IMR-90 (cell line): ENCODE measurements around the gene LILRB1.

Experiments used
- BHLHE40 ChIP-seq: fragments of 150-350 bp; IDR thresholded peaks from 2 replicates; pipeline ENCODE4 v1.6.1; 2016; ENCODE audit warnings: mild to moderate bottlenecking, low read depth, low read length
- CEBPB ChIP-seq: IDR thresholded peaks from 2 replicates; pipeline ENCODE4 v1.6.1; 2012; ENCODE audit warnings: low read depth, low read length, improper control_type of control experiment
- CHD1 ChIP-seq: IDR thresholded peaks from 2 replicates; pipeline ENCODE4 v1.6.1; 2012; ENCODE audit warnings: low read depth, low read length, improper control_type of control experiment
- CTCF ChIP-seq: conservative IDR thresholded peaks from 2 replicates; pipeline ENCODE4 v1.5.1; 2012; ENCODE audit warnings: mild to moderate bottlenecking, low read depth, low read length, improper control_type of control experiment
- MXI1 ChIP-seq: IDR thresholded peaks from 2 replicates; pipeline ENCODE4 v1.6.1; 2012; ENCODE audit warnings: low read depth, mild to moderate bottlenecking, low read length, moderate library complexity, borderline replicate concordance
- NFE2L2 ChIP-seq: fragments of 150-350 bp; IDR thresholded peaks from 2 replicates; pipeline ENCODE4 v1.6.1; 2016; ENCODE audit warnings: low read depth, mild to moderate bottlenecking, low read length
- POLR2A ChIP-seq: IDR thresholded peaks from 2 replicates; pipeline ENCODE4 v1.6.1; 2012; ENCODE audit warnings: mild to moderate bottlenecking, low read depth, low read length
- RAD21 ChIP-seq: IDR thresholded peaks from 2 replicates; pipeline ENCODE4 v1.6.1; 2012; ENCODE audit warnings: low read length, improper control_type of control experiment
- RCOR1 ChIP-seq: IDR thresholded peaks from 2 replicates; pipeline ENCODE4 v1.6.1; 2012; ENCODE audit warnings: mild to moderate bottlenecking, low read length, improper control_type of control experiment; ENCODE audit not compliant: insufficient replicate concordance
- RFX5 ChIP-seq: IDR thresholded peaks from 2 replicates; pipeline ENCODE4 v1.8.0; 2012; ENCODE audit warnings: low read depth, mild to moderate bottlenecking, low read length, moderate library complexity
- SMC3 ChIP-seq: fragments of 150-350 bp; IDR thresholded peaks from 2 replicates; pipeline ENCODE4 v1.6.1; 2016; ENCODE audit warnings: low read depth, mild to moderate bottlenecking, antibody characterized with exemption, low read length, moderate library complexity
- TF ChIP-seq, protein P1 (sequence below): fragments of 150-350 bp; IDR thresholded peaks from 2 replicates; pipeline ENCODE4 v1.6.1; 2017; ENCODE audit warnings: mild to moderate bottlenecking, antibody characterized with exemption, low read length, low read depth

DNA sequence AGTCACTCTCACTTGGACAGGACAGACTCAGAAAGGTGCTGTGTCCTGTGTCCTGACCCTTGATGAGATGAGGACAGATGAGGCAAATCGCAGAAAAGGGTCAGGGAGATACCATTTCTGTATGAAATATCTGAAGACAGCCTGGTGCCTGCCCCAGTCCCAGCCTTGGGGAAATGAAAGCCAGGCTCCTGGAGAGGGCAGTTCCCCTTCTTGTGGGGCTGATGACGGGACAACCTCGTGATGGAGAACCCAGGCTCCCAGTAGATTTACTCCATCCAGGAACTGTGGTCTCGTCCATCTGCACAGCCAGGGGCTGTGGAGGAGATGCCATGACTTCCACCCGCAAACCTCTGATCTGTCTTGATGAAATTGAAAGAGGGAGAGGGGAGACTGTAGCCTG lies 13.8 kb downstream of the LILRB1 start:
- TF ChIP-seq CTCF = no peak
- TF ChIP-seq RFX5 = no peak
- TF ChIP-seq MXI1 = no peak
- TF ChIP-seq POLR2A = no peak
- TF ChIP-seq RCOR1 = no peak
- TF ChIP-seq CHD1 = no peak
- TF ChIP-seq BHLHE40 = no peak
- TF ChIP-seq SMC3 = no peak
- no peak for TF ChIP-seq RAD21
- TF ChIP-seq, protein P1, sequence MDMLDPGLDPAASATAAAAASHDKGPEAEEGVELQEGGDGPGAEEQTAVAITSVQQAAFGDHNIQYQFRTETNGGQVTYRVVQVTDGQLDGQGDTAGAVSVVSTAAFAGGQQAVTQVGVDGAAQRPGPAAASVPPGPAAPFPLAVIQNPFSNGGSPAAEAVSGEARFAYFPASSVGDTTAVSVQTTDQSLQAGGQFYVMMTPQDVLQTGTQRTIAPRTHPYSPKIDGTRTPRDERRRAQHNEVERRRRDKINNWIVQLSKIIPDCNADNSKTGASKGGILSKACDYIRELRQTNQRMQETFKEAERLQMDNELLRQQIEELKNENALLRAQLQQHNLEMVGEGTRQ = no peak
- no peak for TF ChIP-seq NFE2L2
- no peak for TF ChIP-seq CEBPB
